H9 (cell line): ENCODE results near the gene LAMC3. TPM values are rescaled to one million over a fixed set of nuclear protein-coding genes. Genes with fewer than 3 reads are reported as not detected.

ENCODE experiments used
- DNase-seq: peaks from one replicate; pipeline ENCODE4 v3.0.0-alpha.2; 2017
- H2AFZ ChIP-seq: one replicate; pipeline ENCODE4 v1.6.1; 2013; ENCODE audit warnings: mild to moderate bottlenecking, low read length, control low read depth, moderate library complexity
- H2AK5ac ChIP-seq: 2 replicates; pipeline ENCODE4 v1.6.1; 2013; ENCODE audit warnings: low read length, control low read depth, mixed read lengths; ENCODE audit not compliant: insufficient read length
- H2BK120ac ChIP-seq: one replicate; pipeline ENCODE4 v1.6.1; 2013; ENCODE audit warnings: low read depth, mild to moderate bottlenecking, low read length, control low read depth, inconsistent platforms; ENCODE audit not compliant: poor library complexity, severe bottlenecking
- H2BK12ac ChIP-seq: 2 replicates; pipeline ENCODE4 v1.6.1; 2013; ENCODE audit warnings: low read length, control low read depth, mixed read lengths, low read depth; ENCODE audit not compliant: insufficient read length
- H2BK15ac ChIP-seq: 2 replicates; pipeline ENCODE4 v1.6.1; 2013; ENCODE audit warnings: low read depth, low read length, control low read depth
- H2BK20ac ChIP-seq: one replicate; pipeline ENCODE4 v1.6.1; 2013; ENCODE audit warnings: low read depth, mild to moderate bottlenecking, low read length, control low read depth, inconsistent platforms; ENCODE audit not compliant: poor library complexity, severe bottlenecking
- H2BK5ac ChIP-seq: 2 replicates; pipeline ENCODE4 v1.6.1; 2013; ENCODE audit warnings: low read length, control low read depth, mixed read lengths; ENCODE audit not compliant: insufficient read length
- H3K14ac ChIP-seq: 2 replicates; pipeline ENCODE4 v1.6.1; 2013; ENCODE audit warnings: low read length, control low read depth; ENCODE audit not compliant: insufficient read depth
- H3K18ac ChIP-seq: 2 replicates; pipeline ENCODE4 v1.6.1; 2013; ENCODE audit warnings: low read depth, mild to moderate bottlenecking, mixed read lengths, low read length, control low read depth; ENCODE audit not compliant: insufficient read length
- H3K23ac ChIP-seq: 2 replicates; pipeline ENCODE4 v1.6.1; 2013; ENCODE audit warnings: low read length, control low read depth, mixed read lengths, low read depth; ENCODE audit not compliant: insufficient read length
- H3K23me2 ChIP-seq: 2 replicates; pipeline ENCODE4 v1.6.1; 2013; ENCODE audit warnings: low read depth, mild to moderate bottlenecking, mixed read lengths, low read length, control low read depth; ENCODE audit not compliant: insufficient read length, poor library complexity, severe bottlenecking
- H3K27ac ChIP-seq: 2 replicates; pipeline ENCODE4 v1.5.1; 2013; ENCODE audit warnings: low read length, control low read depth, mixed read lengths, low read depth; ENCODE audit not compliant: insufficient read length
- H3K27me3 ChIP-seq: 2 replicates; pipeline ENCODE4 v1.6.1; 2013; ENCODE audit warnings: low read length, control low read depth, inconsistent platforms; ENCODE audit not compliant: insufficient read depth
- H3K4ac ChIP-seq: 2 replicates; pipeline ENCODE4 v1.6.1; 2013; ENCODE audit warnings: low read depth, mild to moderate bottlenecking, control low read depth, inconsistent platforms, low read length, moderate library complexity
- H3K4me1 ChIP-seq: 2 replicates; pipeline ENCODE4 v1.6.1; 2013; ENCODE audit warnings: low read length, control low read depth, inconsistent platforms; ENCODE audit not compliant: insufficient read depth
- H3K4me2 ChIP-seq: 2 replicates; pipeline ENCODE4 v1.6.1; 2013; ENCODE audit warnings: low read length, control low read depth, mixed read lengths; ENCODE audit not compliant: insufficient read length, insufficient read depth
- H3K56ac ChIP-seq: 2 replicates; pipeline ENCODE4 v1.6.1; 2013; ENCODE audit warnings: low read depth, mild to moderate bottlenecking, mixed read lengths, low read length, control low read depth; ENCODE audit not compliant: insufficient read length
- H3K79me1 ChIP-seq: 2 replicates; pipeline ENCODE4 v1.6.1; 2013; ENCODE audit warnings: low read depth, mild to moderate bottlenecking, moderate library complexity, low read length, control low read depth, inconsistent platforms; ENCODE audit not compliant: insufficient read depth, poor library complexity, severe bottlenecking
- H3K79me2 ChIP-seq: 2 replicates; pipeline ENCODE4 v1.6.1; 2013; ENCODE audit warnings: low read length, control low read depth, inconsistent platforms; ENCODE audit not compliant: insufficient read depth
- H3K9ac ChIP-seq: 2 replicates; pipeline ENCODE4 v1.6.1; 2013; ENCODE audit warnings: low read length, control low read depth, mixed read lengths; ENCODE audit not compliant: insufficient read length; ENCODE audit errors: extremely low read depth
- H3K9me3 ChIP-seq: one replicate; pipeline ENCODE4 v1.6.1; 2013; ENCODE audit warnings: low read depth, low read length, inconsistent platforms; ENCODE audit not compliant: control insufficient read depth
- H3T11ph ChIP-seq: one replicate; pipeline ENCODE4 v1.6.1; 2013; ENCODE audit warnings: mild to moderate bottlenecking, low read length, control low read depth, inconsistent platforms
- H4K20me1 ChIP-seq: one replicate; pipeline ENCODE4 v1.6.1; 2013; ENCODE audit not compliant: control insufficient read depth, insufficient read length, insufficient read depth
- H4K5ac ChIP-seq: 2 replicates; pipeline ENCODE4 v1.6.1; 2013; ENCODE audit warnings: low read depth, mild to moderate bottlenecking, mixed read lengths, low read length, control low read depth; ENCODE audit not compliant: insufficient read length
- H4K8ac ChIP-seq: replicated peaks from 2 replicates; pipeline ENCODE4 v1.6.1; 2013; ENCODE audit warnings: low read length, control low read depth, mixed read lengths, low read depth; ENCODE audit not compliant: insufficient read length
- H4K91ac ChIP-seq: 2 replicates; pipeline ENCODE4 v1.6.1; 2013; ENCODE audit warnings: low read depth, mild to moderate bottlenecking, moderate library complexity, mixed read lengths, low read length, control low read depth; ENCODE audit not compliant: insufficient read length
- H3K27ac Mint-ChIP-seq, 3 experiments: 2 replicates in 2 of 3; 3 replicates in 1 of 3; pipeline ENCODE4 v1.8.0; 2020 to 2021; ENCODE audit warnings: mixed read lengths in 3 of 3, mild to moderate bottlenecking in 1 of 3, moderate library complexity in 1 of 3
- H3K27me3 Mint-ChIP-seq: 2 replicates; pipeline ENCODE4 v1.8.0; 2021; ENCODE audit warnings: low read depth, mild to moderate bottlenecking, moderate library complexity, mixed read lengths
- H3K36me3 Mint-ChIP-seq, 3 experiments: 2 replicates in 2 of 3; 3 replicates in 1 of 3; pipeline ENCODE4 v1.8.0; 2020 to 2021; ENCODE audit warnings: low read depth in 3 of 3, mixed read lengths in 3 of 3; ENCODE audit not compliant: insufficient read depth in 1 of 3
- H3K4me1 Mint-ChIP-seq, 2 experiments: 2 replicates each; pipeline ENCODE4 v1.8.0; 2020; ENCODE audit warnings: mixed read lengths in 2 of 2
- H3K4me3 Mint-ChIP-seq, 2 experiments: 2 replicates in 1 of 2; 3 replicates in 1 of 2; pipeline ENCODE4 v1.8.0; 2020 to 2021; ENCODE audit warnings: mild to moderate bottlenecking in 2 of 2, mixed read lengths in 2 of 2, moderate library complexity in 1 of 2
- H3K9me3 Mint-ChIP-seq, 2 experiments: 2 replicates in 1 of 2; 3 replicates in 1 of 2; pipeline ENCODE4 v1.8.0; 2020; ENCODE audit warnings: mild to moderate bottlenecking in 2 of 2, mixed read lengths in 2 of 2, moderate library complexity in 1 of 2
- WGBS: extraction: QIAGEN DNeasy Blood & Tissue Kit; methylation state at CpG from one replicate; pipeline ENCODE4 v1.1.7; 2013; ENCODE audit warnings: missing lambda C conversion rate, low lambda C conversion rate, mixed read lengths; ENCODE audit not compliant: insufficient read length; ENCODE audit errors: extremely low coverage; 5-methylcytosine and 5-hydroxymethylcytosine counted together
- total RNA-seq: library from RNA; stranded (reverse); gene quantifications from 2 replicates; pipeline ENCODE4 v1.2.1, GENCODE V29; 2021
- TF ChIP-seq, protein P1 (sequence below): fragments of 200-600 bp; sonication (generic); conservative IDR thresholded peaks from 3 replicates; pipeline ENCODE4 v1.8.0; 2021; ENCODE audit warnings: antibody characterized with exemption, mild to moderate bottlenecking

Gene LAMC3
- total RNA-seq, 1 experiment from 2014 or later: 21.7 TPM

DNA sequence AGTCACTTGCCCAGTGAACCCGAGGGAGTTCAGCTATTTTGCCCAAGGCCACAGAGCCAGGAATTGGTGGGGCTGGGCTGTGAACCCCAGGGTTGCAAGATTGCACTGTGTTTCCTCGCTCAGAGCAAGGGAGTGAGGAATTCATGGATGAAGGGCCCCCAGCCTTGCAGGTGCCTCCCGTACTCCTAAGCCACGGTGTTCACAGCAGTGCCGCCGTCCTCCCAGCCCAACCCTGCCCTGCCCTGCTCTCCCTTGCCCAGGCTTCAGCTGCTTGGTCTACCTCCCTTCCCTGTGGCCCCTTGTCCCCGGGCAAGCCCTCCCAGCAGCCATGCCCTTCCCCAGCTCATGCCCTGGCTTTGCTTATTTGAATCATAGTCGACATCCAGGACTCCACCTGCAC lies 6.1 kb downstream of the LAMC3 start:
- Histone ChIP-seq H2BK12ac (no peak overlapping the region), H4K8ac (no peak overlapping the region), H4K91ac (no peak overlapping the region), H3K9ac (no peak overlapping the region), H4K20me1 (no peaks in the 10 kb centered on the region), H3K4me2 (no peak overlapping the region), H3K27me3 (no peaks in the 10 kb centered on the region), H3T11ph (no peak overlapping the region), H3K18ac (no peak overlapping the region), H2BK120ac (no peak overlapping the region), H2BK20ac (no peak overlapping the region), H3K23me2 (no peaks in the 10 kb centered on the region), H2BK15ac (no peak overlapping the region), H3K4me1 (peaks cover 8% of the 10 kb centered on the region; the same call in 1 of the 2 replicates), H2BK5ac (no peak overlapping the region), H3K9me3 (no peaks in the 10 kb centered on the region), H3K79me2 (no peaks in the 10 kb centered on the region), H4K5ac (no peak overlapping the region), H3K14ac (no peak overlapping the region), H3K4ac (no peak overlapping the region), H2AFZ (no peak overlapping the region), H3K56ac (no peak overlapping the region), H3K79me1 (no peaks in the 10 kb centered on the region), H3K23ac (no peak overlapping the region), H3K27ac (no peak overlapping the region), H2AK5ac (no peak overlapping the region)
- WGBS: no CpG with 5 or more reads among the region's 8 CpGs
- Mint-ChIP-seq H3K27ac (no peak overlapping the region), H3K36me3 (peaks cover 0 to 7% (median 3%) of the 10 kb centered on the region in 3 experiments; a peak in 4 of 7 replicates), H3K9me3 (no peaks in the 10 kb centered on the region; a peak in 1 of 5 replicates), H3K4me3 (no peak overlapping the region), H3K27me3 (peaks cover 6% of the 10 kb centered on the region), H3K4me1 (peaks cover 39 to 49% of the 10 kb centered on the region in 2 experiments)
- TF ChIP-seq, protein P1, sequence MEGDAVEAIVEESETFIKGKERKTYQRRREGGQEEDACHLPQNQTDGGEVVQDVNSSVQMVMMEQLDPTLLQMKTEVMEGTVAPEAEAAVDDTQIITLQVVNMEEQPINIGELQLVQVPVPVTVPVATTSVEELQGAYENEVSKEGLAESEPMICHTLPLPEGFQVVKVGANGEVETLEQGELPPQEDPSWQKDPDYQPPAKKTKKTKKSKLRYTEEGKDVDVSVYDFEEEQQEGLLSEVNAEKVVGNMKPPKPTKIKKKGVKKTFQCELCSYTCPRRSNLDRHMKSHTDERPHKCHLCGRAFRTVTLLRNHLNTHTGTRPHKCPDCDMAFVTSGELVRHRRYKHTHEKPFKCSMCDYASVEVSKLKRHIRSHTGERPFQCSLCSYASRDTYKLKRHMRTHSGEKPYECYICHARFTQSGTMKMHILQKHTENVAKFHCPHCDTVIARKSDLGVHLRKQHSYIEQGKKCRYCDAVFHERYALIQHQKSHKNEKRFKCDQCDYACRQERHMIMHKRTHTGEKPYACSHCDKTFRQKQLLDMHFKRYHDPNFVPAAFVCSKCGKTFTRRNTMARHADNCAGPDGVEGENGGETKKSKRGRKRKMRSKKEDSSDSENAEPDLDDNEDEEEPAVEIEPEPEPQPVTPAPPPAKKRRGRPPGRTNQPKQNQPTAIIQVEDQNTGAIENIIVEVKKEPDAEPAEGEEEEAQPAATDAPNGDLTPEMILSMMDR: no peak
- no peak for DNase-seq
